Testis (tissue), 3 donors: ENCODE results near the gene OR51B2. TPM values are rescaled to one million over a fixed set of nuclear protein-coding genes. Genes with fewer than 3 reads are reported as not detected.

ENCODE experiments used
- DNase-seq: peaks from one replicate; pipeline ENCODE4 v3.0.0-alpha.2; 2019
- H3K27ac ChIP-seq, 2 donors: fragments of 200-600 bp; sonication (generic); one replicate each; pipeline ENCODE4 v1.5.1; 2019
- H3K27me3 ChIP-seq: fragments of 200-600 bp; sonication (generic); one replicate; pipeline ENCODE4 v1.5.1; 2019
- H3K36me3 ChIP-seq: fragments of 200-600 bp; sonication (generic); one replicate; pipeline ENCODE4 v1.5.1; 2017; ENCODE audit warnings: low read depth; ENCODE audit errors: missing control alignments
- H3K4me1 ChIP-seq: fragments of 200-600 bp; sonication (generic); one replicate; pipeline ENCODE4 v1.5.1; 2019
- H3K4me3 ChIP-seq, 2 donors: fragments of 200-600 bp; sonication (generic); one replicate each; pipeline ENCODE4 v1.5.1; 2017 to 2019
- H3K9me3 ChIP-seq: fragments of 200-600 bp; sonication (generic); one replicate; pipeline ENCODE4 v1.5.1; 2017
- POLR2A ChIP-seq: fragments of 450-650 bp; IDR thresholded peaks from one replicate; pipeline ENCODE4 v1.6.1; 2017; ENCODE audit warnings: antibody characterized with exemption, mild to moderate bottlenecking, moderate library complexity
- WGBS, 2 donors: methylation state at CpG; one replicate each; pipeline ENCODE4 v1.1.5; 2018; 5-methylcytosine and 5-hydroxymethylcytosine counted together
- intact Hi-C: fragments of 100-400 bp; cut with DNase I; formaldehyde crosslinking; loops from one replicate; pipeline ENCODE4 v1.15.1; 2023; ENCODE audit warnings: low total_unique reads
- polyA plus RNA-seq: library from polyadenylated mRNA; stranded (reverse); fragments of 350-450 nt; fragmentation: Illumina TruSeq; extraction: RNeasy Lipid Tissue Mini Kit (QIAGEN cat#74804); gene quantifications from one replicate; pipeline ENCODE4 v1.2.3, GENCODE V29; 2014; ENCODE audit warnings: low read depth, low replicate concordance; ENCODE audit not compliant: insufficient read depth
- total RNA-seq, 2 donors: library from RNA; depleted of rRNA; stranded (reverse); fragments of >200 nt; gene quantifications; one replicate each; pipeline ENCODE4 v1.2.3, GENCODE V29; 2016
- TF ChIP-seq, protein P1 (sequence below), 3 experiments: fragments of 450-650 bp in 2 of 3; fragments of 200-600 bp in 1 of 3; sonication (generic) in 1 of 3; IDR thresholded peaks; one replicate each; pipeline ENCODE4 v1.5.1; 2016 to 2019; ENCODE audit warnings: antibody characterized with exemption in 3 of 3, mild to moderate bottlenecking in 2 of 3, moderate library complexity in 1 of 3

Gene OR51B2
- total and polyA plus RNA-seq, 3 donors from 2014 or later, result 0.74 TPM; not detected in 2

DNA sequence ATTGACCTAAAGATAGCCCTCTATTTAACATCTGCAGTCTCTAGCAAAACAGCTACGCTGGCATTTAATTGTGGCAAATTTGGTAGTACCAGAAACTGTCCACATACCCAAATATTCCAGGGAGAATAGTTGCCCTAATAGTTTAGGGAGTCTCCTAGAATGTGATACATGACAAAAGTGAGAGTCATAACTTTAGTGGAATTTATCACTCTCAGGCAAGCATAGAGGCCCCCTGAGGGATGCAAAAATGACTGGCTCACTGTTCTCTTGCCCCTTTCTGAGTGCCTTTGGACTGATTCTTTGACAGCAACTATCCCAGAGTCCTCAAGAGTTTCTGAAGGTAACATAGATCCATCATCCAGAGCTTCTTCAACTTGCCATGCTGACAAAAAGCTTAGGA lies 20.1 kb downstream of the OR51B2 start:
- TF ChIP-seq POLR2A, result no peak
- TF ChIP-seq, protein P1, sequence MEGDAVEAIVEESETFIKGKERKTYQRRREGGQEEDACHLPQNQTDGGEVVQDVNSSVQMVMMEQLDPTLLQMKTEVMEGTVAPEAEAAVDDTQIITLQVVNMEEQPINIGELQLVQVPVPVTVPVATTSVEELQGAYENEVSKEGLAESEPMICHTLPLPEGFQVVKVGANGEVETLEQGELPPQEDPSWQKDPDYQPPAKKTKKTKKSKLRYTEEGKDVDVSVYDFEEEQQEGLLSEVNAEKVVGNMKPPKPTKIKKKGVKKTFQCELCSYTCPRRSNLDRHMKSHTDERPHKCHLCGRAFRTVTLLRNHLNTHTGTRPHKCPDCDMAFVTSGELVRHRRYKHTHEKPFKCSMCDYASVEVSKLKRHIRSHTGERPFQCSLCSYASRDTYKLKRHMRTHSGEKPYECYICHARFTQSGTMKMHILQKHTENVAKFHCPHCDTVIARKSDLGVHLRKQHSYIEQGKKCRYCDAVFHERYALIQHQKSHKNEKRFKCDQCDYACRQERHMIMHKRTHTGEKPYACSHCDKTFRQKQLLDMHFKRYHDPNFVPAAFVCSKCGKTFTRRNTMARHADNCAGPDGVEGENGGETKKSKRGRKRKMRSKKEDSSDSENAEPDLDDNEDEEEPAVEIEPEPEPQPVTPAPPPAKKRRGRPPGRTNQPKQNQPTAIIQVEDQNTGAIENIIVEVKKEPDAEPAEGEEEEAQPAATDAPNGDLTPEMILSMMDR (IDR thresholded peaks at IDR 0.05), result no peak
- H3K27me3 ChIP-seq, result no peaks in the 10 kb centered on the region
- H3K36me3 ChIP-seq, result no peaks in the 10 kb centered on the region
- H3K9me3 ChIP-seq, result no peaks in the 10 kb centered on the region
- intact Hi-C loops, result no loop called here
- H3K27ac ChIP-seq, result no peak overlapping the region
- 88 to 100% methylated on average over 1 of the region's 1 CpG for WGBS, 2 donors
- no peak for DNase-seq
- no peaks in the 10 kb centered on the region for H3K4me1 ChIP-seq
- H3K4me3 ChIP-seq, result no peak overlapping the region

DNA sequence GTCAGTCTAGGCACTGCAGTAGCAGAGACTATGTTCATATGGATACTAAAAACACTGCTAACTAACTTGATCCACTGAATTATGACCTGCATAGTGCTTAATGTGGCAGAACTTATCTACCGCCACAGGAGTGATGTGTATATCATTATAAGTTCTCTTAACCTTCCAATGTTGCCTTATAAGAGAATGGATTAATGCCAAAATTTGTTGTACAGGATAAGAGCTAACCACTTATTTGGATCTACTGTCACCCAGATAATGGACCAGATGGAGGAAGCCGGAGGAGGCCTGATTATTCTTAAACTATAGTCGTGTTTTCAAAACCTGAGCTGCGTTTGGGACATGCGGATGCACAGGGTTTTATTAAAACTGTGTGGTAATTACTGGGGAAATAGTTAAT lies 20.5 kb downstream of the OR51B2 start:
- intact Hi-C loops, result no loop called here
- no peak for DNase-seq

DNA sequence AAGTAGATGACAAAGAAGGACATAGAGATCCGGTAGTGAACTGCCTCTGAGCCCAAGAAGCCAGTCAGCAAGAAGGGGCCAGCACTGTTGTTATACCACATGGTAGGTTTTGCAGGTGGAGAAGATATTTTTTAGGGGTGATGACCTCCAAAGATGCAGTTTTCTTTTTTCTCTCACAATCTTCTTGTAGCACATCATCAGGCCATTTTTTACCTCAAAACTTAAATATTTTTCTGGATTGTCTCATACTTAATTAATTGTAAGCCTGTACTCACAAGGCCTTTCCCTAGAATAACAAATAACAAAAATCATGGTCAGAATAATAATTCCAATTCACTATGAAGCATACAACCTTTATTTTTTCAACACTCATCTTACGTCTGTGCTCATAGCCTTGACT lies 22.3 kb downstream of the OR51B2 start, which contains the start of gene OR51B4:
Gene OR51B4 (minus strand): TSS at position 101 of the 400 bp plus-strand sequence. CDS start 0 bp downstream, at position 101.
- no peaks in the 10 kb centered on the region for H3K36me3 ChIP-seq
- no peak for DNase-seq
- no peaks in the 10 kb centered on the region for H3K9me3 ChIP-seq
- no peak within 1 kb of the TSS for H3K4me3 ChIP-seq
- H3K27me3 ChIP-seq, result no peaks in the 10 kb centered on the region
- TF ChIP-seq POLR2A, result no peak
- TF ChIP-seq, protein P1 (IDR thresholded peaks at IDR 0.05), result no peak
- WGBS, 2 donors, result 87 to 94% methylated on average over 2 of the region's 2 CpGs
- intact Hi-C loops, result no loop called here
- no peak within 1 kb of the TSS for H3K27ac ChIP-seq
- H3K4me1 ChIP-seq, result no peaks in the 10 kb centered on the region

More for the DNA sequence above, 20.5 kb downstream of the OR51B2 start:
- H3K36me3 ChIP-seq, result no peaks in the 10 kb centered on the region
- 71 to 72% methylated on average over 5 of the region's 5 CpGs for WGBS, 2 donors
- H3K27me3 ChIP-seq, result no peaks in the 10 kb centered on the region
- H3K9me3 ChIP-seq, result no peaks in the 10 kb centered on the region
- TF ChIP-seq, protein P1 (IDR thresholded peaks at IDR 0.05), result no peak
- TF ChIP-seq POLR2A, result no peak
- H3K4me1 ChIP-seq, result no peaks in the 10 kb centered on the region
- no peak overlapping the region for H3K27ac ChIP-seq
- no peak overlapping the region for H3K4me3 ChIP-seq

DNA sequence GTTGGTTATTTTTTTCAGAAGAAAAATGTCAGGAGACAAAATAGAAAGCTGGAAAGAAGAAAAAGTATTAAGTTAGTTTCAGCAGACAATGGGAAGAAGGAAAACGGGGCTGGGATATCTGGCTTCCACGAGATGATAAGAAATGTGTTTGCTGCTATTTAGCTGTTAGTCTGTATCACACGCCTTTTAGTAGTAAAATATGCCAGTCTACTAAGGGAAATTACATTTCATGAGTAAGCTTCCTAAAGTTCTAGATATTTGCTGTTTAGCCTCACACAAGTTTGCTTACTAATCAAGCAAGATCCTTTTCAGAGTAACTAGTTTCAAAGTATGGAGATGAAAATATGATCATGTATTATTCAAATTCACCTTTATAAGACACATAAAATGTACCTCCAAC lies 23.8 kb downstream of the OR51B2 start:
- no peaks in the 10 kb centered on the region for H3K27me3 ChIP-seq
- no peaks in the 10 kb centered on the region for H3K36me3 ChIP-seq
- H3K9me3 ChIP-seq, result no peaks in the 10 kb centered on the region
- TF ChIP-seq, protein P1 (IDR thresholded peaks at IDR 0.05), result no peak
- TF ChIP-seq POLR2A, result no peak
- H3K4me1 ChIP-seq, result no peaks in the 10 kb centered on the region
- intact Hi-C loops, result no loop called here
- 52% methylated on average over 3 of the region's 3 CpGs for WGBS, 2 donors
- H3K27ac ChIP-seq, result no peak overlapping the region
- DNase-seq, result no peak
- no peak overlapping the region for H3K4me3 ChIP-seq

DNA sequence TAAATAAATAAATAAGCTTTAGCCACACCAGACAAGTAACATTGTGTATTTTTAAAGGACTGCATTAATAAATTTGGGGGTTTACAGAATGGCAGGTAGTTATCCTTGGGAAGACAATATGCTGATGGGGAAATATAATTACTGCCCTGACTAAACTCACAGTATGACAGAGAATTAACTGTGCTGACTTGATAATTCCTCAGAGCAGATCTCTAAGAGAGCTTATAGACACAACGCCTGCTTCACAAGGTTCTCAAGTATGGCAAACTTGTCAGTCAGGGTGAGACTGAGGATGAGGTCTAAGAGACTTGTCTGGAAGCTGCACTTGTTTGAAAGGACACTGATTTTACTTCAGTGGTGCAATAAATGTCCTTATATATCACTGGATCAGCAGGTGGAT lies 25.6 kb downstream of the OR51B2 start:
- H3K4me1 ChIP-seq, result no peaks in the 10 kb centered on the region
- H3K4me3 ChIP-seq, result no peak overlapping the region
- TF ChIP-seq, protein P1 (IDR thresholded peaks at IDR 0.05), result no peak
- TF ChIP-seq POLR2A, result no peak
- DNase-seq, result no peak
- no peaks in the 10 kb centered on the region for H3K9me3 ChIP-seq
- no peaks in the 10 kb centered on the region for H3K36me3 ChIP-seq
- H3K27me3 ChIP-seq, result no peaks in the 10 kb centered on the region
- intact Hi-C loops, result no loop called here
- 81 to 97% methylated on average over 1 of the region's 1 CpG for WGBS, 2 donors
- no peak overlapping the region for H3K27ac ChIP-seq
